ENCODE results near the gene GPRIN1. TPM values are rescaled to one million over a fixed set of nuclear protein-coding genes. Genes with fewer than 3 reads are reported as not detected.

Gene GPRIN1
- total RNA-seq, 4 donors from 2014 or later: 0.16 to 1.1 (median 0.63) TPM

DNA sequence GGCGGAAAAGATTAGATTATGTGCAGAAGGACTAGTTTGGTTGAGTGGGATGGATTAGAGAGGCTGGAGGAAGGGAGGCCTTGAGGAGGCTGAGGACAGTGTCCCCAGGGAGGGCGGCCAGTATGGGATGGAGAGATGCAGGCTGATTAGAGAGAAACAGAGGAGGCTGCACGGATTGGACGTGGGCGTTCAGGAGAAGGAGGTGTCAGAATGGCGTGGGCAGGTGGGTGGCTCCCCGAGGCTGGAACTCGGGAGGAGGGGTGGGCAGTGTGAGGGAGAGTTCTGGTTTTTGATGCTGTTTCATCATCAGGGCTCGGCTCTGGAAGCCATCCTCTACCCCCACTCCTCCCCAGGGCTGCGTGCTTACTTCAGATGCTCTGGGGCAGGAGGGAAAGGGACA lies 47.8 kb downstream of the GPRIN1 start:
- no peak for ATAC-seq
- TF ChIP-seq POLR2A (IDR thresholded peaks at IDR 0.05) (no peak), POLR2AphosphoS5 (IDR thresholded peaks at IDR 0.05) (no peak), EP300 (IDR thresholded peaks at IDR 0.05) (no peak)
- TF ChIP-seq, protein P1, sequence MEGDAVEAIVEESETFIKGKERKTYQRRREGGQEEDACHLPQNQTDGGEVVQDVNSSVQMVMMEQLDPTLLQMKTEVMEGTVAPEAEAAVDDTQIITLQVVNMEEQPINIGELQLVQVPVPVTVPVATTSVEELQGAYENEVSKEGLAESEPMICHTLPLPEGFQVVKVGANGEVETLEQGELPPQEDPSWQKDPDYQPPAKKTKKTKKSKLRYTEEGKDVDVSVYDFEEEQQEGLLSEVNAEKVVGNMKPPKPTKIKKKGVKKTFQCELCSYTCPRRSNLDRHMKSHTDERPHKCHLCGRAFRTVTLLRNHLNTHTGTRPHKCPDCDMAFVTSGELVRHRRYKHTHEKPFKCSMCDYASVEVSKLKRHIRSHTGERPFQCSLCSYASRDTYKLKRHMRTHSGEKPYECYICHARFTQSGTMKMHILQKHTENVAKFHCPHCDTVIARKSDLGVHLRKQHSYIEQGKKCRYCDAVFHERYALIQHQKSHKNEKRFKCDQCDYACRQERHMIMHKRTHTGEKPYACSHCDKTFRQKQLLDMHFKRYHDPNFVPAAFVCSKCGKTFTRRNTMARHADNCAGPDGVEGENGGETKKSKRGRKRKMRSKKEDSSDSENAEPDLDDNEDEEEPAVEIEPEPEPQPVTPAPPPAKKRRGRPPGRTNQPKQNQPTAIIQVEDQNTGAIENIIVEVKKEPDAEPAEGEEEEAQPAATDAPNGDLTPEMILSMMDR (IDR thresholded peaks at IDR 0.05): no peak
- H3K36me3 ChIP-seq: no peaks in the 10 kb centered on the region
- WGBS, 2 donors (ENCODE audit: low coverage in 1 of 2): 47 to 54% methylated on average over 8 to 9 of the region's 10 CpGs
- H3K27me3 ChIP-seq: peaks cover 72% of the 10 kb centered on the region
- no peak overlapping the region for H3K4me3 ChIP-seq
- H3K4me1 ChIP-seq: no peaks in the 10 kb centered on the region
- no peak overlapping the region for H3K27ac ChIP-seq
- no peaks in the 10 kb centered on the region for H3K9me3 ChIP-seq

DNA sequence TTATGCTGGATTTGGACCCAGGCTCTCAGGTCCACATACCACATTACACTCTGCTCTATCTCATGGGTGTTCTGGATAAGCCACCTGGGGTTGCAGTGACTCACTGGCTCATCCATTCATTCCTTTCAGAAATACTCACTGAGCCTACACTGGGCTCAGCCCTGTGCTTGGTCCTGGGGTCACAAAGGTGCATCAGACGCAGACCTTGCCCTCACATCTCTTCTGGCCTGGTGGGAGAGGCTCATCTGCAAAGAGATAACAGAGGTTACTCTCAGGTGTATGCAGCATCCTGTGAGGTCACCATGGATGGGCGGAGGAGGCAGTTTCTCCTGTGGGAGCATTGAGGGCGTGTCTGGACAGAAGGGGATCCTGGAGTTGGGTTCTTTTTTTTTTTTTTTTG lies 48.7 kb downstream of the GPRIN1 start:
- Histone ChIP-seq H3K4me3 (no peak overlapping the region), H3K27ac (no peak overlapping the region), H3K9me3 (no peaks in the 10 kb centered on the region), H3K36me3 (no peaks in the 10 kb centered on the region), H3K27me3 (peaks cover 65% of the 10 kb centered on the region), H3K4me1 (no peaks in the 10 kb centered on the region)
- 83 to 90% methylated on average over 2 of the region's 3 CpGs for WGBS, 2 donors (ENCODE audit: low coverage in 1 of 2)
- ATAC-seq: no peak
- TF ChIP-seq, protein P1 (IDR thresholded peaks at IDR 0.05): no peak
- no peak for TF ChIP-seq POLR2A (IDR thresholded peaks at IDR 0.05)
- no peak for TF ChIP-seq EP300 (IDR thresholded peaks at IDR 0.05)
- no peak for TF ChIP-seq POLR2AphosphoS5 (IDR thresholded peaks at IDR 0.05)

DNA sequence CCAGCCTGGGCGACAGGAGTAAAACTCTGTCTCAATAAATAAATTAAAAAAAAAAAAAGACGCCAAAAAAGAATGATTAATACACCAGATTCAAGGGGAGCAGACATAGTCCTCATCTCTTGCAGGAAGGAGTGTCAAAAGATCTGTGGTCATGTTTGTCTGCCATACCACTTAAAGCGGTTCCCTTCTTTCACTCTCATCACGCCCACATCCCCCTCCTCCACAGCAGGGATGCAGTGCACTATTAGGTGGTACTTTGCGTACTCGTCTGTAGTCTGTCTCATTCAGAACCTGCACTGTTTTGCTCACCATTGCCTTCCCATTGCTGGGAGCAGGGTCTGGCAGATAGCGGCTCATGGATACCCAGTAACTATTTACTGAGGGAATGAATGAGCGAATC lies 49.6 kb downstream of the GPRIN1 start:
- ATAC-seq: no peak
- 52 to 63% methylated on average over 5 to 8 of the region's 8 CpGs for WGBS, 2 donors (ENCODE audit: low coverage in 1 of 2)
- Histone ChIP-seq H3K36me3 (no peaks in the 10 kb centered on the region), H3K27ac (no peak overlapping the region), H3K4me3 (no peak overlapping the region), H3K9me3 (no peaks in the 10 kb centered on the region), H3K4me1 (no peaks in the 10 kb centered on the region), H3K27me3 (peaks cover 56% of the 10 kb centered on the region)
- no peak for TF ChIP-seq EP300 (IDR thresholded peaks at IDR 0.05)
- TF ChIP-seq POLR2A (IDR thresholded peaks at IDR 0.05): no peak
- TF ChIP-seq, protein P1 (IDR thresholded peaks at IDR 0.05): no peak
- no peak for TF ChIP-seq POLR2AphosphoS5 (IDR thresholded peaks at IDR 0.05)

- H3K27ac ChIP-seq: no peak overlapping the region
- H3K4me3 ChIP-seq: no peak overlapping the region
- no peaks in the 10 kb centered on the region for H3K36me3 ChIP-seq
- peaks cover 55% of the 10 kb centered on the region for H3K27me3 ChIP-seq
- H3K4me1 ChIP-seq: no peaks in the 10 kb centered on the region
- WGBS, 2 donors (ENCODE audit: low coverage in 1 of 2): 38 to 60% methylated on average over 5 of the region's 5 CpGs
- no peak for ATAC-seq
- H3K9me3 ChIP-seq: no peaks in the 10 kb centered on the region
- no peak for TF ChIP-seq EP300 (IDR thresholded peaks at IDR 0.05)
- no peak for TF ChIP-seq POLR2A (IDR thresholded peaks at IDR 0.05)
- TF ChIP-seq, protein P1 (IDR thresholded peaks at IDR 0.05): no peak
- TF ChIP-seq POLR2AphosphoS5 (IDR thresholded peaks at IDR 0.05): no peak
Measured at GRCh38 chr5:176559683-176560082, 50.3 kb downstream of the GPRIN1 start.

GRCh38 chr5:176557846-176558245 lies 52.1 kb downstream of the GPRIN1 start:
- no peaks in the 10 kb centered on the region for H3K9me3 ChIP-seq
- H3K4me1 ChIP-seq: no peaks in the 10 kb centered on the region
- peaks cover 67% of the 10 kb centered on the region for H3K27me3 ChIP-seq
- TF ChIP-seq, protein P1 (IDR thresholded peaks at IDR 0.05): no peak
- TF ChIP-seq POLR2A (IDR thresholded peaks at IDR 0.05) (no peak), EP300 (IDR thresholded peaks at IDR 0.05) (no peak), POLR2AphosphoS5 (IDR thresholded peaks at IDR 0.05) (no peak)
- no peak overlapping the region for H3K27ac ChIP-seq
- no peak overlapping the region for H3K4me3 ChIP-seq
- no peaks in the 10 kb centered on the region for H3K36me3 ChIP-seq
- 89 to 96% methylated on average over 8 to 13 of the region's 13 CpGs for WGBS, 2 donors (ENCODE audit: low coverage in 1 of 2)
- ATAC-seq: no peak
